NCI-H2196 treated with DMSO at 0.1 percent for 48 hours (cell line): ENCODE measurements around the gene GPR161.

ENCODE experiments used
- DNase-seq: peaks from one replicate; lab custom pipeline; 2025; ENCODE audit not compliant: unreplicated experiment; lab: John Stamatoyannopoulos, UW

GPR161 gene

DNA sequence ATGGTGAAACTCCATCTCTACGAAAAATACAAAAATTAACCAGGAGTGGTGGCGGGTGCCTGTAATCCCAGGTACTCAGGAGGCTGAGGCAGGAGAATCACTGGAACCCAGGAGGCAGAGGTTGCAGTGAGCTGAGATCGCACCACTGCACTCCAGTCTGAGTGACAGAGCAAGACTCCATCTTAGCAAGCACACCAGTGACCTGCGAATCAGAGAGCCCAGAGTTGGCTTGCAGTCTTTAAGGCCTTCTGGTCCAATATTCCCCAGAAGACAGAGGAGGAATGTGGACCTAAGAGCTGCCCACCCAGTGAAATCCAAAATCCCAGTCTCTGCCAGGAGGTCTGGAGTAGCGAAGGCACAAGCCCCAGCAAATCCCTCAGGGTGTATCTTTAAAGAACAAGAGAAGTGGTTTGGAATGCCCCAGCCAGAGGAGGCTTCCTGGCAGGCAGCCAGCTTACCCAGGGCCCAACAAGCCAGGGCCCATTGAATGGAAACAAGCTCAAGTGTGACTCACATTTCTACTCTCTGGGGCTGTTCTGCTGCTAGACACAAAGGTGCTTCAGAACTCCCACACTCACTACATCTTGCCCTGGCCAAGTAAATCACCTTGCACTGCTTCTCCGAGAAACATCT is 23.9 kb downstream of the GPR161 start:
- peak; percentile 77 for DNase-seq

DNA sequence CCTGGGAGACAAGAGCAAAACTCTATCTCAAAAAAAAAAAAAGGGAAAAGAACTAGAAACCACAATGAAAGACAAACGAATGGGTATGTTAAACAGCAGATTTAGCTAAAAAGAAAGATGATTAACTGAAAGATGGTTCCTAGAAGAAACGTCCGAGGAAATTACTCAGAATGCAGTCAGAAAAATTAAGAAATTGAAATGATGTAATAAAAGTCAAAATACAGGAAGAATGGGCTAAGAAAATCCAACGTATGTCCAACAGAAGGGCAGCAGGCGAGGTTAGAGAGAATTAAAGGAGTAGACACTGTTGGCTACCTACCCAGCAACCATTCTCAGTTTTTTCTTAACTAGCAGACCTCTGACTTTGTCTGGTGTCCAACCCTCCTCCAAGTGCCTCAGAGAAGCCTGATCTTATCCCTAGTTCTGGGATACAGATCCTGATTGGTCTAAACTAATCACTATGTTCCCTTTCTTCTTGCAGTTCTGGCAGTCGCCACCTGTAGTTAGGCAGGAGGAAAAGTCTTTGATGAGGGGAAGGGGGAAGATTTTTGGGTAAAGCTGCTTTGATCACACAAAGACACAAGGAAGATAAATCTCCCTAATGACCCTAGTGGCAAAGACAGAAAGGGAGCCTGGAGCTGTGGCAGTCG is 25.7 kb downstream of the GPR161 start:
- DNase-seq = no peak

DNA sequence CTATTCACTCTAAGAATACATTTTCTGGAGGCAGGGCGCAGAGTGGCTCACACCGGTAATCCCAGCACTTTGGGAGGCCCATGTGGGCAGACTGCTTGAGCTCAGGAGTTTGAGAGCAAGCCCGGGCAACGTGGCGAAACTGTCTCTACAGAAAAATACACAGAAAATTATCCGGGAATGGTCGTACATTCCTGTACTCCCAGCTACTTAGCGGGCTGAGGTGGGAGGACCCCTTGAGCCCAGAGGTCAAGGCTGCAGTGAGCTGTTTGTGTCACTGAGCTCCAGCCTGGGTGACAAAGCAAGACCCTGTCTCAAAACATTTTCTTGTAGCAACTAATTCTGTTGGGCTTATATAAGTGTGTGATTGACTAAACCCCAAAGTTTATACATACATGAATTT is 30.5 kb downstream of the GPR161 start:
- no peak for DNase-seq

DNA sequence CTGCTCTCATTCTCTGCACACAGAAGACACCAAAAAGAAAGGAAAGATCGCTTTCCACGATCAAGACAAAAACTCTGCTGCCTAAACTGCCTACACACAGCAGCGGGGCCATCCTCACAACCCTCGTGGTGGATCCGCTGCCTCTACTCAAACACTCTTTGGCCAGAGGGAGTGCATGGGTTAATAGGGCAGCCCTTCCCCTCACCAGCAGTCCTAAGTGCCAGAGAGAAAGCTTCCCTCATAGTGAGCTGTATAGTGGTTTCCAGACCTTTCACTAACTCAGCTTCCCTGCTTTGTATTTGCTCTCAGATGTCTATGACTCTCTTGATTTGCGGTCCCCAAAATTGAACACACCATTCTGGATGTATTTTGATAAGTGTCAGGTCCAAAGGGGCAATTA is 30.9 kb downstream of the GPR161 start:
- no peak for DNase-seq

DNA sequence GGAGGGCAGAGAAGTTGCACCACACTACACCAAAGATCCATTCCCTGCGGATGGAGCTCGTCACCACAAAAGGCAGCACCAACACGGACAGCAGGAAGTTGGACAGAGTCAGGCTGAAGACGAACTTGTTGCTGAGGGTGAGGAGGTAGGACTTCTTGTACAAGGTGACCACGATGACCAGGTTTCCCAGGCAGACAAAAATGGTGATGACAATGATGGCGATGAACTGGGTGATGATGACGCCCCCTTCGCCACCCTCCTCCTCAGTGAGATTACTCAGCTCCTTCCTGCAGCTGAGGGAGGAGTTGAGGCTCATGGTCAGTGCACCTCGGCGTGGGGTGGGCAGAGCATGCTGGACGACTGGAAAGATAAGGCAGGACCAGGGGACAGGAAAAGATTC is 32.2 kb downstream of the GPR161 start:
- DNase-seq = no peak

DNA sequence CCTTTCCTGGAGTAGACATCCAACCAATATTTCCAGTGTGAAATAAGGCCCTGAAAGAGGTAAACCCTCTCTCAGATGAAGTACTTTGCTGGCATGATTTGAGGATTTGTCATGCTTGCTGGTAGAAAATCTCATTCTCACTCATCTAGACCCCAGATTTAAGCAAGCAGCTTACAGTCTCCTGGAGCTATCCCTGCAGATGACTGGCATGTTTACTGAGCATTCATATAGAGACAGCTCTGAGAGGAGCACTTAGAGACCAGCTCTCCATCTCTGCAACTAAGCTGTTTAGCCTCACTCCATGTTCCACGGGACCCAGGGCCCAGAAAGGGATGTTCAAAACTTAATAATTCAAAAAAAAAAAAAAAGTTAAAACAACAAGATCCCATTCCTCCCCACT is 34.2 kb downstream of the GPR161 start:
- DNase-seq = no peak

DNA sequence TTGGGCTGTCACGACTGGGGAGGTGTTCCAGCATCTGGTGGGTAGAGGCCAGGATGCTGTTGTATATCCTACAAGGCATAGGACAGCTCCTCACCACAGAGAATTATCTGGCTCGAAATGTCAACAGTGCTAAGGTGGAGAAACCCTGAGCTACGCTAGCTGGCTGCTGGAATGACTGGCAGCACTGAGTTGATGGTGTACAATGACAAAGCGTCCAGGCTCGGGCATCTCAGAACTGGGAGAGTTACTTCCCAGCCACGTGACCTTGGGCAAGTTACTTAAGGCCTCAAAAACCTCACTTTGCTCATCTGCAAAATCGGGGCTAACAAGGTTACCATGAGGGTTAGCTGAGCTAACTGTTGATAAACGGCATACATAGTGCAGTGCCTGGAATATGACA is 35.4 kb downstream of the GPR161 start:
- DNase-seq = no peak

DNA sequence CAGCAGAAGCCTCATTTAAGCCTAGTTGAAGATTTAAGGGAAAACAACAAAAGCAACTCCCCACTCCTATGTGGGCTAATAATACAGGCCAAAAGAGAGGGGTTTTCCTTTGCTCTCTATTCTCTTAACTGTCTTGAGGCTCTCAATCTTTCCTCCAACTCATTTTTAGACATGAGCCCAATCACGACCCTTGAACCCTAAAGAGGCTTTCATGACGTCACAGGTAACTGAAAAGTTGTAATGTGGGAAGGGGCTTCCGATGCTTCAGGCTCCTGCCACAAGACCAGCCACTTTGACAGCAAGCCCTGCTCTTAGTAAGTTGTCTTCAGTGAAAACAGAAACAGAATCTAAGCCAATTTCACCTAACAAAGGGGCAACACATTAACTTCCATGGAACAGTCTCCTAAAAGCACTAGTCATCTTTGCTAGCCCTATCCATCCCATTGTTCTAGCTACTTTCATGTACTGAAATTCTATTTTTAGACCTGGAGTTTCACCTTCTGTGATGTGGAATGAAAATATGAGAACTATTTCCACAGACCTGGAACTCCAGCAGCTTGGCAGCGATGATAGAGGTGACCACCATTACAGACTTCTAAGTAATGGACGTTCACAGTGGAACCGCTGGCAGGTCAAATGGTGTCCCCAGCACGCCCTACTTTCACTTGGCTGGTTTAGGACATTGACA is 36.3 kb downstream of the GPR161 start:
- DNase-seq = no peak

DNA sequence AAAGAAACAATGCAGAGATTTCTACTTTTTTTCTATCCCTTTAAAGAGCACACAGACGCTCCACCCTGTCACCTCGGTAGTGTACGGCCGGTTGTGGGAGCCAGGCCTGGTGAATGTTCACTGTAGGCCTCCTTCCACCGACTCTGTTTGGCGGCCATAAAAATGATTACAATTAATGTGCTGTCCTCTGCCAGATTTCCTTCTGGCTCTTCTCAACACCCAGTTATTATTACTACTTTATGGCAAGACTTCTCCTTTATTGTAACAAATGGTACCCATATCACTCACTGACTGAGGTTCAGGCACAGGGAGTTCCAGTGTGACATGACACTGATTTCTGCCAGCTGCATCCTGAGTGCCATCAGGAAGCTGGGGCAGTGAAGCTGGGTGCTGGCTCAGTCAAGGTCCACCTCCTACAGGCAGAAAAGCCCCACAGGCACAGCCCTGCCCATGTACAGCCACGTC is 37.4 kb downstream of the GPR161 start:
- DNase-seq = no peak

DNA sequence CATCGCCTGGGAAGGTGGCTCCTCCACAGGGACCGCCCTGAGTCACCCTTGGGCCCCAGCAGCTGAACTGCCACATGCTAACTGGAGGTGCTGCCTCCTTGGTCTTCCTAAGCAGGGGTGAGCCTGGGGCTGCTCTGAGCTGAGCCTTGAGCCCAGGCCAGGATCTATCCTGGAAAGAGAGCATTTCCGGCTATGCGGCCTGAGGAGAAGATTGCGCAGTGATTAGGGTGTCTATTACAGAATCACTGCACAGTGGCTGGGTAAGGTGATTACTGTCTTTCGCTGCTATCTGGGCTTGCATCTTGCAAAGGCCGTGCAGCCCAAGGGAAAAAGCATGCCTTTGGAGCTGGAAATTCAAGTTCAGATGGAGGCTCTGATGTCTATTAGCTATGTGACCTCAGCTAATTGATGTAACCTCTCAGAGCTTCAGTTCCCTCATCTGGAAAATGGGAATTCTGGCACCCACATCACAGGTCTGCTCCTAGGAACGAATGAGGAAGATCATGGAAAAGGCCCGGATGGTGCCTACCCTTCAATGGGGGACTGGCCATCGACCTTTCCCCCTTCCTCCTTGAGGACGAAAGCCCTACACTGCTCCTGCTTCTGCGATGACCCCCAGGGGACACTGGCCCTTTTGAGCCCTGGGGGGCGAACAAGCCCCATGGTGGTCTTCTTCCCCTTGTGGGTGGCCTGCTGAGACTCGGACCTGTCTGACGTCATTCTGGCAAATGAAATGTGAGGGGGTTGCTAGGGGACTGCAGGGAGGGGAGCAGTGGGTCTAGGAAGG is 38.0 kb downstream of the GPR161 start:
- DNase-seq = no peak

DNA sequence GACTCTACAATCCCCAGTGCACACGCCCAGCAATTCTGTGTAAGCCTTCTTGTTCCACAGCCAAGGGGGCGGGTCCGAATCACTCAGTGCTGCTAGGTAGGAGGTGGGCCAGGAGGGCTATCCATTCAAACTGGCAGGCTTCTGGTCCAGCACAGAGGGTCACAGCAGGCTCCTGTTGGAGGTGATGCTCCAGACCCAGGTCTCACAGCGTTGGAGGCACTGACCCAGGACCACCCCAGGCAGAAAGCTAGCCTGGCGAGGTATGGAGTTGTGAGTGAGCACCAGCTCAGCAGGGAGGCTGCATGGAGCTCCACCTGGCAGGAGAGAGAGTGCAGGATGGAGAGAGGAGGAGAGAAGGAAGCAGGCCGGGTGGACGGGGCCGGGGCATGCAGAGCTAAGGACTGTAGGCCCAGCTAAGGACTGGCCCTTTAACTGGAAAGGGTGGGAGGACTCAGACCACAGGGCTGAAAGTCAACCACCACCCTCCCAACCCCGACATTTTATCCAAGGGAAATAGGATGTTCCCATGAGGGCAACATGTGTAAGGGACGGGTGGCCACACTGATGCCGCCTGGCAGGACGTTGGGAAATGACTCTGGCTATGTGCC is 38.7 kb downstream of the GPR161 start:
- DNase-seq = no peak

DNA sequence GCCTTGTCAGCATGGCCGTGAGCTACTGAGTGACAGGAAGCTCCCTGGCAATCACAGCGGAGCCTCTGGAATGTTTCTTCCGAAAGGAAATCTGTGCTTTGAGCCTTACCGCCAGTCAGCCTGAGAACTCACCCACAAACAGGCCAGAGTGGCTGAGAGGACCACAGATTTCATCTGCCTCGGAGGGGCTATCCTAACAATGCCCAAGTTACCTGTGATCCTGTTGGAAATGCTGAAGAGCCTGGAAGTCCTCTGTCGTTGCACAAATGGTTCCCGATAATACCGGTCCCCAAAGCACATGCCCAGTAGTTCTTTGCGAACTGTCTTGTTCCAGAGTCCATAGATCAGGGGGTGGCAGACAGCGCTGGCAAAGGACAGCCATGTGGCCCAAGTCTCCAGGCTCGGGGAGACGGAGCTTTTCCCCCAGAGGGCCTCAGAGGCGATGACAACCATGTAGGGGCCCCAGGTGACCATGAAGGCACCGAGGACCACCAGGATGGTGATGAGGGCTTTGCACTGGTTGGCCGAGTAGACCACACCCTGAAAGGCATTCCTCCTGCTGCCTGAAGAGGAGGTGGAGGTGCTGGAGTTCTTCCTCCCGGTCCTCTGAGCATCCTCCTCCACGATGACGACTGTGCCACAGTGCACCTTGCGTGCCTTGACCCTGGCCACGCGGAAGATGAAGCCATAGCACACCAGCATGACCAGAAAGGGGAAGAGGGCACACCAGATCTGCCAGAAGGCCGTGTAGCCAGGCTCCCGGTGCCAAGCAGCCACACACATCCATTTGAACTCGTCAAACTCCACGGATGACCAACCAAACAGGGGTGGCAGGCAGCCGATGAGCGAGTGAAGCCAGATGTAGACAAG is 40.2 kb downstream of the GPR161 start:
- DNase-seq = no peak

DNA sequence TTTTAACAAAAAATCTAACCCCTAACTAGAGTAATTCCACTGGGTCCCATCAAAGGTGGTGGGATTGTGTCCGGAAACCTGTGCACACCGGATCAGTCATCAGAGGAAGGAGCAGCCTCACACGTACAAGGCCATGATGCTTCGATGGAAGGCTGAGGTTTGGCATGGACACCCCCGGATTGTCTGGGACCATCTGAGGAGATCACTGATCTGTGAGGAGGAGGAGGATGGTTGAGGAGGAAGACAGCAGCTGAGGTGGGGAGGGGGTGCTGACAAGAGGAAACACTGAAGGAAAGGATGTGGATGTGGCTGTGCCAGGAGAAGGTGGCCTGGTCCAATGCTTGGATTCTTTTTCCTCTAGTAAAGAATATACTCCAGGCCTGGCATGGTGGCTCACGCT is 41.3 kb downstream of the GPR161 start:
- no peak for DNase-seq

DNA sequence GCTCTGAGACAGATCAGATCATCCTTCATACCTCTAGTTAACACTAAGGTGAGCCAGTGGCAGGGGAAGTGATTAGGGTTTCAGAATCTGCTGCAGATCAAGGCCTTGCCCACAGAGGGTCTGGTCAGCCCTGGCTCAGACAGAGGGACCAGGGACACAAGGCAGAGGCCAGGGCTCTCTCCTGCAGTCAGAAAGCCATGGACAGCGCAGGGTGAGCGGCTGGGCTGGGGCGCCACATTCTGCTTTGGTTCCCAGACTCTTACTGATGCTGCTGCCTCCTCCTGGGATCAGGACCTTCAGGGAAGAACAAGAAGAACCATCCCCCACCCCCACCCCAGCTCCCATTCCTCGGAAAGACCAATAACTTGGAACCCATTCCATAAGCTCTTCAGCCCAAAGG is 43.1 kb downstream of the GPR161 start:
- no peak for DNase-seq

DNA sequence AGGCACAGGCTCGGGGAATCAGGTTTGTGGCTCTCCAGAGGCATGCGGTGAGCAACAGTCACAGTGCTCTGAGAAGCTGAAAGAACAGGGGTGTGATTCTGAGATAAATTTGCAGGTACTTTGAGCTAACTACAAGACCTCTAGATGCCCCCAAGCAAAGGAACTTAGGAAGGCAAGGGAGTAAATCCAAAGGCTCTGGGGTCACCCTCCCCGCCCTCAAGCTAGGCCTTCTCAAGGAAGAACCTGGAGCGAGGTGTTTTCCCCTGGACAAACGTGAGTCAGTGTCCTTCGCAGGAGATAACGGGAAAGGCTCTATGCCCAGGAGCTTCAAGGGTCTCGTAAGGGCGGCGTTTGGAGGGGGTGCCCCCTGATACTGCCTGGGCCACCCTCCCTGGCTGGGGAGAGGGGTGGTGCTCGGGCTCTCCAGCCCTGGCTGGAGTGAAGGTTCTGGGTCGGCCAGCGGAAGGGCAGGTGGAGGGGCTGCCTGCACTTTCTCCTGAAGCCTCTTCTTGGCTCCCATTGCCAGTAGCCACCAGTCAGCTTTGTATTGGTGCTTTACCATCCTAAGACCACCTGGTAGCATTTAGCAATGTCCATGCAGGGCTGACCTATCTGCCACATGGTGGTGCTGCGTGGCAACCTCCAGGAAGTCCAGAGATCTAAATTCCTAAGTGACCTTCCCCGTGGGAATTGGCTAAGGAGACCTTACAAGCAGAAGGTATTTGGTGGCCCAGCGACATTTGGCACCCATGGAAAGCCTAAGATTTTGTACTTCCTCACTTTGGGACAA is 44.0 kb downstream of the GPR161 start:
- peak; percentile 8 for DNase-seq

DNA sequence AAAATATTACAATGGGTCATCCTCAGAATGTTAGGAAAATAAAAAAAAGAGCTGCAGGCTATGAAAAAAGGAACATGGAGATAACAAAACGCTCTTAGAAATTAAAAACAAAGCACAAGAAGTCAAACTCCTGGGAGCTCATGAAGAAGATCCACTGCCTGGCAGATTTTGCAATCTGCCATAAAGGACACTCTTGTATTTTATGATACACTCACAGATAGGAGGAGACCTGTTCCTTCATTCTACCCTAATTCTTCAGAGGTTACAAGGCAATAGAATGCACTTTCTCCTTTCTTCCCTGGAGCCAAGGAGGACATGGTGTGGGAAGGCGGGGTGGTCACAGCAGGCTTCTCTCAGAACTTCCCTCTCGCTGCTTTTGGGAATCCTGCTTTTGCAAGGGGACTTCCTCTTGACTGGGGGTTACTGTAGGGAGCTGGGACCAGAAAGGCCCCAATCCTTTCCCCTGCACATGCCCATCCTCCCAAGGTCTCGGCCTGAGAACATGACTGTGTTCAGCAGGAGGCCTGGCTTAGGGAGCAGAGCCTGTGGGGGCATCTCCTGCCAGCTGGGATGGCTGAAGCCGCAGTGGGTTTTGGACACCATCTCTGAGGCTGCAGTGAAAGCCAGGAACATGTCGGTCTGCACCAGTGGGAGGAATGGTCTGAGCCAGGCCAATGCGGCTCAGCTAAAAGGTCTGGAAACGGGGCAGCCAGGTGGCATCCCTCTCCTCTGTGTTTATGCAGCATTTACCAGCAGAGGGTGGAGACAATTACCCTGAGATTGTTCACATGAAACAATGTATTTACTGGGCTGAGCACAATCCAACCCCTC is 44.8 kb downstream of the GPR161 start:
- DNase-seq = no peak

DNA sequence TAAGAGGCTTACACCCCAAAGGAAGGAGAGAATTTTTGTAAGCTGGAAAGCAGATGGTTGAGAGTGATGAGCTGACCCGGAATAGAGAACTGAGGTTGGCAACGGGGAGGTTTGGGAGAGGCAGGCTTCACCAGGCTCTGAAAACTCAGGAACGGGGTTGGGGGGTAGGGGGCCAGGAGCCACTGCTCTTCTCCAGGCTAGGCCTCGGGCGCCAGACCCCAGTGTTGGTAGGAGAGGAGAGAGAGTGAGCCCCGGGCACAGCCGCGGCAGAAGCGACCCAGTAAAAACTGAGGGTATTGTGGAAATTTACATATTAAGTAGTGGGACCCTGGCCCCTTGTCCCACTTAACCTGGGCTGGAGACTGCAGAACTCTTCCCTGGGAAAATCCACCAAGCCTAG is 45.7 kb downstream of the GPR161 start:
- DNase-seq = no peak

DNA sequence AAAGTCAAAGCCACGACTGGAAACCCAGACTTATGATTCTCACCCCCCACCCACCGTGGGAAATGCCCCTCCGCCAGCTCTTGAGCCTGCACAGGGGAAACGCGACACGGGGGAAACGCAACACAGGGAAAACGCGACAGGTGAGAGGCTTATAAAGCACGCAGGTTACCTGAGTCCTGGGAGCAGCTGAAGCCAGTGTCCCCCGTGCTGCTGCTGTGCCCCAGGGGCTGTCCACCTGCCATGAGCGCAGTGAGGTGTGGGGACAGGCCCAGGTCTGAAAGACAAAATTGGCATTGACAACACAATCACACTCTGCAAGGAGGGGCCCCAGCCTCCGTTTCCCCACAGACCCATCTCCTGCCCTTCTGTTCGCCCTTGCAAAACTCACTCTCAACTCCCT is 46.3 kb downstream of the GPR161 start:
- DNase-seq = no peak

DNA sequence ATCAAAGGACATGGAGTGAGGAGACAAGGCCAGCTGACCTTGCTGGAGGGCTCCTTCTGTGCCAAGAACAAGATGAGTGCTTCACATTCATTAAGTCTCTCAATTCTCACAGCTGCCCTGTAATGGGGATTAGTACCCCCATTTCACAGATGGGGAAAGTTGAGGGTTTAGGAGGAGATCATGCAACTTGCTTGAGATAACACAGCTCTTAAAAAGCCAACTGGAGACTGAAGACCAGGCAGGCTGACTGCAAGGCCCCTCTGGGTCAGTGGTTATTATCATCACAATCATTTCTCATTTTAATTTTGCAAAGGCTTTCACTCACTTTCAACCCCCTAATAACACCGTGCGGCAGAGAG is 46.8 kb downstream of the GPR161 start:
- DNase-seq = no peak
